ENCODE results near the gene BNC2. TPM values are rescaled to one million over a fixed set of nuclear protein-coding genes. Genes with fewer than 3 reads are reported as not detected.

The BNC2 gene
- total RNA-seq, 2 donors from 2014 or later: 16.1 to 16.9 TPM

GRCh38 chr9:16752601-16753000 lies 117.9 kb downstream of the BNC2 start:
- TF ChIP-seq CTCF (IDR thresholded peaks at IDR 0.05): no peak
- no peak for DNase-seq (ENCODE audit: low spot score)
- Histone ChIP-seq H3K27me3 (replicated peaks; ENCODE audit: insufficient read depth) (no peaks in the 10 kb centered on the region), H3K36me3 (no peaks in the 10 kb centered on the region), H3K27ac (no peak overlapping the region), H3K4me3 (no peak overlapping the region), H3K9me3 (no peaks in the 10 kb centered on the region), H3K4me1 (ENCODE audit: control insufficient read depth in 1 of 2, low read depth in 2 of 2) (no peaks in the 10 kb centered on the region)
- no peak for ATAC-seq (ENCODE audit: insufficient number of reproducible peaks, low FRiP score, low read depth)

- Histone ChIP-seq H3K27me3 (replicated peaks; ENCODE audit: insufficient read depth) (no peaks in the 10 kb centered on the region), H3K9me3 (no peaks in the 10 kb centered on the region), H3K4me1 (ENCODE audit: control insufficient read depth in 1 of 2, low read depth in 2 of 2) (no peaks in the 10 kb centered on the region), H3K4me3 (no peak overlapping the region), H3K36me3 (no peaks in the 10 kb centered on the region), H3K27ac (no peak overlapping the region)
- TF ChIP-seq CTCF (IDR thresholded peaks at IDR 0.05): no peak
- DNase-seq (ENCODE audit: low spot score) (no peak), ATAC-seq (ENCODE audit: insufficient number of reproducible peaks, low FRiP score, low read depth) (no peak)
Measured at GRCh38 chr9:16750553-16750952, 119.9 kb downstream of the BNC2 start.

DNA sequence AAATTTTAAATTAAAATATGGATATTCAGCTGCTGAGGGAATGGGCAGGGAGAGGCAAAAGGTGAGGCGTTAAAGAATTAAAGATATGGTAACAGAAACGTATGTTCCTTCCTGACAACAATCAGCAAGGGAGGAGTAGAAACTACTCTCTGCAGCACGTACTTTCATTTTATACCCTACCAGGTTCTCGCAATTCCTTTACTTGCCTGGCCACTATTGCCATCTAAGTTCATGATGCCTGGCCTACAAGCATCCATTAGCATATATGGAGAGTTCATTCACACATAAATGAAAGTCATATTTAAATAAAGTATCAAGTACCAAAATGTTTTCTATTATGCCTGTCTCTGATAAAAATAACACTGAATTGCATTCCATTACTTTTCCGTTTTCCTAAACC lies 125.1 kb downstream of the BNC2 start:
- no peak overlapping the region for H3K27ac ChIP-seq
- no peaks in the 10 kb centered on the region for H3K36me3 ChIP-seq
- no peaks in the 10 kb centered on the region for H3K9me3 ChIP-seq
- H3K4me3 ChIP-seq: no peak overlapping the region
- H3K4me1 ChIP-seq (ENCODE audit: control insufficient read depth in 1 of 2, low read depth in 2 of 2): no peaks in the 10 kb centered on the region
- ATAC-seq (ENCODE audit: insufficient number of reproducible peaks, low FRiP score, low read depth) (no peak), DNase-seq (ENCODE audit: low spot score) (no peak)
- no peak for TF ChIP-seq CTCF (IDR thresholded peaks at IDR 0.05)
- H3K27me3 ChIP-seq (replicated peaks; ENCODE audit: insufficient read depth): no peaks in the 10 kb centered on the region

DNA sequence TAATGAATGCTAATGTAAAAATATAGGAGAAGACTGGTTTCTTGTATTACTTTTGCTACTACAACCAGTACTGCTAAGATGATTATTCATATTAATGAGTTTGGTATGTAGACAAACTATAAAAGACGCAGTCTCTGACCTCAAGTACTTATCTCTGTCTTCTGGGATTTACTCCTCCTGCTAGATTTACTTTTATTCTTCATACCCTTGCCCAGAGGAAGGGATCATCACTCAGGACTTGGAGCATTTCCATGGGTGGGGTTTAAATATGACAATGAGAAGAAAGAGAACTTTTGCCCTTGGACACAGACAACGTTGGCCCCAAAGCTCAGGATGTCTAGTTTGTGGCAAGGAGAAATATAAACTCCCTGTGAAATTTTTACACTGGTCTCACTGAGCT lies 126.1 kb downstream of the BNC2 start:
- Histone ChIP-seq H3K9me3 (no peaks in the 10 kb centered on the region), H3K27me3 (replicated peaks; ENCODE audit: insufficient read depth) (no peaks in the 10 kb centered on the region), H3K36me3 (no peaks in the 10 kb centered on the region), H3K4me1 (ENCODE audit: control insufficient read depth in 1 of 2, low read depth in 2 of 2) (no peaks in the 10 kb centered on the region), H3K27ac (no peak overlapping the region), H3K4me3 (no peak overlapping the region)
- TF ChIP-seq CTCF (IDR thresholded peaks at IDR 0.05): no peak
- ATAC-seq (ENCODE audit: insufficient number of reproducible peaks, low FRiP score, low read depth) (no peak), DNase-seq (ENCODE audit: low spot score) (no peak)

DNA sequence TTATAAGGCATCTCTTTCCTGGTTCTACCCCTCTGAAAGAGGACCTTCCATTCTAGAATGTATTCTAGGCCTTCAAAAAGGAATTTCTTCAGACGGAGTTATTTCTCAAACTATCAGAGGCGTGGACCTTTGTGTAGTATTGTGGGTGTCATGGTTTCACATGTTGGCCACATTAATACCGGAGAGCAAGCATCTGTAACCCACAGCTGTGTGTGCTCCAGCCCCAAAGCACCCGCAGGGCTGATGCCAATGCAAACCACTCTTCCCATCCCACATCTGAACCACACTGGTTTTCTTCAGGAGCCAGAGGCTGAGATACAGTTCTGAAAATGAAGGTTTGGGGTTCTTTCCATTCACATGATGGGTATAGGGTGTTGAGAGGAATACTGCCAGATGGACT lies 127.1 kb downstream of the BNC2 start:
- DNase-seq (ENCODE audit: low spot score): no peak
- Histone ChIP-seq H3K4me3 (no peak overlapping the region), H3K27me3 (replicated peaks; ENCODE audit: insufficient read depth) (no peaks in the 10 kb centered on the region), H3K27ac (no peak overlapping the region), H3K4me1 (ENCODE audit: control insufficient read depth in 1 of 2, low read depth in 2 of 2) (no peaks in the 10 kb centered on the region), H3K9me3 (no peaks in the 10 kb centered on the region), H3K36me3 (no peaks in the 10 kb centered on the region)
- TF ChIP-seq CTCF (IDR thresholded peaks at IDR 0.05): no peak
- no peak for ATAC-seq (ENCODE audit: insufficient number of reproducible peaks, low FRiP score, low read depth)
